Spleen (tissue), 11 donors: Measurements from ENCODE around the gene RNF26. TPM values are rescaled to one million over a fixed set of nuclear protein-coding genes. Genes with fewer than 3 reads are reported as not detected.

Experiments
- DNase-seq: peaks from one replicate; pipeline ENCODE4 v3.0.0-alpha.2; 2020
- H3K27ac ChIP-seq, 8 donors: fragments of 200-600 bp; sonication (generic) in 7 of 8; 1 replicate in 4 of 8; 2 replicates in 4 of 8; pipeline versions ENCODE4 v1.5.0 to v1.8.0; 2016 to 2021; ENCODE audit warnings: inconsistent platforms in 4 of 8, mild to moderate bottlenecking in 4 of 8, moderate library complexity in 1 of 8
- H3K27me3 ChIP-seq, 7 donors: fragments of 200-600 bp; sonication (generic) in 6 of 7; replicated peaks in 1 of 7; 1 replicate in 4 of 7; 2 replicates in 3 of 7; pipeline versions ENCODE4 v1.5.0 to v1.8.0; 2016 to 2021; ENCODE audit warnings: inconsistent platforms in 3 of 7, mild to moderate bottlenecking in 1 of 7
- H3K36me3 ChIP-seq, 6 donors: fragments of 200-600 bp; sonication (generic) in 5 of 6; 1 replicate in 4 of 6; 2 replicates in 2 of 6; pipeline versions ENCODE4 v1.5.0 to v1.8.0; 2016 to 2021; ENCODE audit warnings: inconsistent platforms in 2 of 6
- H3K4me1 ChIP-seq, 6 donors: fragments of 200-600 bp; sonication (generic) in 5 of 6; 1 replicate in 3 of 6; 2 replicates in 3 of 6; pipeline versions ENCODE4 v1.5.0 to v1.8.0; 2016 to 2021; ENCODE audit warnings: inconsistent platforms in 3 of 6
- H3K4me3 ChIP-seq, 8 donors: fragments of 200-600 bp; sonication (generic) in 7 of 8; 1 replicate in 4 of 8; 2 replicates in 4 of 8; pipeline versions ENCODE4 v1.5.0 to v1.8.0; 2016 to 2021; ENCODE audit warnings: inconsistent platforms in 4 of 8, mild to moderate bottlenecking in 4 of 8, moderate library complexity in 2 of 8
- H3K9me3 ChIP-seq, 8 donors: fragments of 200-600 bp; sonication (generic) in 7 of 8; 1 replicate in 4 of 8; 2 replicates in 4 of 8; pipeline versions ENCODE4 v1.5.0 to v1.8.0; 2016 to 2021; ENCODE audit warnings: inconsistent platforms in 4 of 8
- POLR2A ChIP-seq, 3 donors: fragments of 450-650 bp; IDR thresholded peaks; one replicate each; pipeline ENCODE4 v1.5.1; 2017; ENCODE audit warnings: antibody characterized with exemption in 3 of 3, mild to moderate bottlenecking in 1 of 3
- POLR2AphosphoS5 ChIP-seq, 3 donors: sonication (generic); formaldehyde crosslinking; IDR thresholded peaks; one replicate each; pipeline ENCODE4 v1.5.1; 2017; ENCODE audit warnings: antibody characterized with exemption in 3 of 3
- WGBS, 5 donors: extraction: QIAGEN DNeasy Blood & Tissue Kit in 3 of 5; methylation state at CpG; one replicate each; pipeline versions ENCODE4 v1.1.5 to v1.1.7; 2013 to 2018; 5-methylcytosine and 5-hydroxymethylcytosine counted together
- intact Hi-C: fragments of 100-400 bp; cut with DNase I; formaldehyde crosslinking; loops from one replicate; pipeline ENCODE4 v1.15.0; 2023; ENCODE audit warnings: low total_unique reads
- polyA plus RNA-seq, 3 donors: library from polyadenylated mRNA; stranded (reverse); fragments of 200-250 nt; gene quantifications; one replicate each; pipeline ENCODE4 v1.2.1, GENCODE V29; 2013
- total RNA-seq, 7 donors: library from RNA; depleted of rRNA in 3 of 7; stranded (reverse); fragments of >200 nt in 3 of 7; fragmentation: NEBNext Ultra II Directional in 4 of 7; extraction: Animal tissue kit (Norgen Biotek cat#: 25700) in 4 of 7; gene quantifications; one replicate each; pipeline versions ENCODE4 v1.1.0 to v1.2.1, GENCODE V29; 2016 to 2021
- TF ChIP-seq, protein P1 (sequence below), 11 experiments: fragments of 200-600 bp in 7 of 11; fragments of 450-650 bp in 4 of 11; sonication (generic) in 4 of 11; IDR thresholded peaks in 8 of 11; conservative IDR thresholded peaks in 3 of 11; 1 replicate in 7 of 11; 2 replicates in 4 of 11; pipeline versions ENCODE4 v1.4.0 to v1.8.0; 2016 to 2021; ENCODE audit warnings: antibody characterized with exemption in 11 of 11, inconsistent platforms in 4 of 11, mild to moderate bottlenecking in 1 of 11
- donor health status: healthy with polysubstance abuse.
- donor health status: DM: no; HTN: no; CAD: no; lungs with moderate emphysema.
- donor health status: DM: no; HTN: no; CAD: no.
- donor health status: Bipolar disorder and iron deficiency.
- donor health status: healthy.
- donor health status: DM: no; HTN: no; CAD: no.
- donor health status: DM: yes; HTN: yes; CAD: no.

The RNF26 gene
- total and polyA plus RNA-seq, 10 donors, result 8.6 to 18.2 (median 15.0) TPM

DNA sequence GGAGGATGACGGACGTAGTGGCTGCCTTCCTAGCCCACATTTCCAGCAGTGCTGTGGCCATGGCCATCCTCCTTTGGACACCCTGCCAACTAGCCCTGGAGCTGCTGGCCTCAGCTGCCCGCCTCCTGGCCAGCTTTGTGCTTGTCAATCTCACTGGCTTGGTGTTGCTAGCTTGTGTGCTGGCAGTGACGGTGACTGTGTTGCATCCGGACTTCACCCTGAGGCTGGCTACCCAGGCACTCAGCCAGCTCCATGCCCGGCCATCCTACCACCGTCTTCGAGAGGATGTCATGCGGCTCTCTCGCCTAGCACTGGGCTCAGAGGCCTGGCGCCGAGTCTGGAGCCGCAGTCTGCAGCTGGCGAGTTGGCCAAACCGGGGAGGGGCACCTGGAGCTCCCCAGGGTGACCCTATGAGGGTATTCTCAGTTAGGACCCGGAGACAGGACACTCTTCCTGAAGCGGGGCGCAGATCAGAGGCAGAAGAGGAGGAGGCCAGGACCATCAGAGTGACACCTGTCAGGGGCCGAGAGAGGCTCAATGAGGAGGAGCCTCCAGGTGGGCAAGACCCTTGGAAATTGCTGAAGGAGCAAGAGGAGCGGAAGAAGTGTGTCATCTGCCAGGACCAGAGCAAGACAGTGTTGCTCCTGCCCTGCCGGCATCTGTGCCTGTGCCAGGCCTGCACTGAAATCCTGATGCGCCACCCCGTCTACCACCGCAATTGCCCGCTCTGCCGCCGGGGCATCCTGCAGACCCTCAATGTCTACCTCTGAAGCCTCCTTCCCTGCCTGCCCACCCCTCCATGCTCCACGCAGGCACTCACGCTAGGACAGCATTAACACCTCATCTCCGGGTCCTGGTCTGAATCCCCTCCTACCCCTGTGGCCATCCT lies 1.6 kb downstream of the RNF26 start:
- Histone ChIP-seq H3K36me3 (peaks cover 0 to 18% (median 8%) of the 10 kb centered on the region in 6 donors), H3K4me3 (peak overlapping the region in 4 of 8 donors; percentile 93 to 99 (median 95)), H3K9me3 (no peaks in the 10 kb centered on the region), H3K27me3 (peaks cover 3 to 26% (median 16%) of the 10 kb centered on the region in 7 donors), H3K27ac (no peak overlapping the region), H3K4me1 (peaks cover 34 to 83% (median 63%) of the 10 kb centered on the region in 6 donors)
- peak; percentile 80 for DNase-seq
- no peak for TF ChIP-seq POLR2A (IDR thresholded peaks at IDR 0.05)
- TF ChIP-seq POLR2AphosphoS5 (IDR thresholded peaks at IDR 0.05), result peak in 1 of 3 donors; percentile 11
- 90 to 93% (median 92%) methylated on average over 27 to 30 of the region's 30 CpGs for whole genome bisulfite sequencing, 5 donors
- intact Hi-C loops, result no loop called here

DNA sequence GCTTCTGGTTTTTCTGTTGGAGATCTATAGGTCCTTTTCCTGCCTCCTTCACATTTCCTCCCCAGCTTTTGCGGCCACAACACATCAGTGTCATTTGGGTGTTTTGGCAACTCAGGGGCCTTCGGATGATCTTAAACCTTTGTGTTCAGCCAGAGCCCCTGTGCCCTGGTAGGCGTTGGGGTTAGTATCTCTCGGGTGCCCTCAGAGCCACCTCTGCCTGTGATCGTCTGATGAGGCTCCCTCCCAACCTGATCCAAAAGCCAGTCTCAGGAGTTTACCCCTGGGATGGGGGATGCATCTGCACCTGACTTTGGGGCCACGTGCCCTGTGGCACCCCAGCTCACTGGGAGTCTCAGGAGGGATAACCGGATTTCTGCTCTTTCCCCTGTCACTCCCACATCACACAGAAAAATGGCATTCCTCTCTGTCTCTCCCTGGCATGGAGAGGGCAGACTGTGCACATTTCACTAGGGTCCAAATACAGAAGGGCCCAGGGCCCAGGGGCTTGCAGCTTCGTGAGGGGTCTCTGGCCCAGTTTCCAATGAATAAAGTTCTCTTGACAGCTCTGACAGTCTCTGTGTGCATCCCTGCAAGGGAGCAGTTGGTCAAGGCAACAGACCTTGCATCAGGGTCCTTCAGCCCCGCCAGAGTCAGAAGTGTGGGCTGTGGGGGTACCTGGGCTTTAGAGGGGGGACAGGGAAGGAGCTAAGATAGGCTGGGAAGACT lies 2.6 kb downstream of the RNF26 start:
- Histone ChIP-seq H3K9me3 (no peaks in the 10 kb centered on the region), H3K4me3 (no peak overlapping the region), H3K36me3 (peaks cover 0 to 18% (median 8%) of the 10 kb centered on the region in 6 donors), H3K4me1 (peaks cover 43 to 93% (median 73%) of the 10 kb centered on the region in 6 donors), H3K27ac (no peak overlapping the region), H3K27me3 (peaks cover 3 to 36% (median 16%) of the 10 kb centered on the region in 7 donors)
- 80 to 93% (median 91%) methylated on average over 9 of the region's 9 CpGs for WGBS, 5 donors
- intact Hi-C loops, result no loop called here
- no peak for TF ChIP-seq POLR2AphosphoS5 (IDR thresholded peaks at IDR 0.05)
- no peak for TF ChIP-seq POLR2A (IDR thresholded peaks at IDR 0.05)
- TF ChIP-seq, protein P1, sequence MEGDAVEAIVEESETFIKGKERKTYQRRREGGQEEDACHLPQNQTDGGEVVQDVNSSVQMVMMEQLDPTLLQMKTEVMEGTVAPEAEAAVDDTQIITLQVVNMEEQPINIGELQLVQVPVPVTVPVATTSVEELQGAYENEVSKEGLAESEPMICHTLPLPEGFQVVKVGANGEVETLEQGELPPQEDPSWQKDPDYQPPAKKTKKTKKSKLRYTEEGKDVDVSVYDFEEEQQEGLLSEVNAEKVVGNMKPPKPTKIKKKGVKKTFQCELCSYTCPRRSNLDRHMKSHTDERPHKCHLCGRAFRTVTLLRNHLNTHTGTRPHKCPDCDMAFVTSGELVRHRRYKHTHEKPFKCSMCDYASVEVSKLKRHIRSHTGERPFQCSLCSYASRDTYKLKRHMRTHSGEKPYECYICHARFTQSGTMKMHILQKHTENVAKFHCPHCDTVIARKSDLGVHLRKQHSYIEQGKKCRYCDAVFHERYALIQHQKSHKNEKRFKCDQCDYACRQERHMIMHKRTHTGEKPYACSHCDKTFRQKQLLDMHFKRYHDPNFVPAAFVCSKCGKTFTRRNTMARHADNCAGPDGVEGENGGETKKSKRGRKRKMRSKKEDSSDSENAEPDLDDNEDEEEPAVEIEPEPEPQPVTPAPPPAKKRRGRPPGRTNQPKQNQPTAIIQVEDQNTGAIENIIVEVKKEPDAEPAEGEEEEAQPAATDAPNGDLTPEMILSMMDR (IDR thresholded peaks at IDR 0.05 in 8 of 11, conservative IDR thresholded peaks at IDR 0.05 in 3 of 11), result no peak
- peak; percentile 63 for DNase-seq

DNA sequence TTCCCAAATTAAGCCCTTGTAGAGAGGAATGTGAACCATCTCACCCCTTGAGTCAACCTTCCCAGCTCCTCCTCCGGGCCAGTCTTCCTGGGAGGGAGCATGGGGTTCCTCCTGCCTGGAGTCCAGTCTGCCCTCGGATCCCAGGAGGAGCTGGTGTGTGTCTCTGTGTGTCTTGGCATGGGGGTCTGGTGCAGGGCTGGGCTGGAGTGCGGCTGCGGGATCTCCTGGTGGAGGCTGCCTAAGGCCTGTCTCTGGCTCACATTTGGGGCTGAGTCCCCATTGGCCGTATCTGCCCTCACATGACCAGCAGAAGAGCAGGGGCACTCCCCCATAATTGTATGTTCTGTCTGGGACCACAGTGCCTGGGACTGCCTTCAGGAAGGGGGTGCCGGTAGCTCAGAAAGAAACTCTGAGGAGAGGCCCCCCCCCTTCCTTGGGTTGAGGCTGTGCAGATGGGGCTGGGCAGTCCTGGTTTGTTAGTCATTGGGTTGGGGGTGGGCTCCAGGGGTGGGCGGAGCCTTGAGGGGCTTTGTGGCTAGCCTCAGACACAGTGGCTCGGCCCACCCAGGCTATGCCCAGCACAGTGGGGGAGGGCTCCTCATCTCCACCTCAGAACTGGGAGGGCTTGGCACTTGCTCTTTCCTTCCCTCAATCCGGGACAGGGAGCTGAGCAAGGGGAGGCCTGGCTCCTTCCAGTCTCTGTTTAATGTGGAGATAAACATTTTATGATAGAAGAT lies 3.4 kb downstream of the RNF26 start:
- peak overlapping the region in 2 of 8 donors; percentile 16 to 36 for H3K27ac ChIP-seq
- intact Hi-C loops, result no loop called here
- H3K4me1 ChIP-seq, result peaks cover 43 to 93% (median 75%) of the 10 kb centered on the region in 6 donors
- DNase-seq, result peak; percentile 66
- peaks cover 3 to 45% (median 16%) of the 10 kb centered on the region in 7 donors for H3K27me3 ChIP-seq
- no peaks in the 10 kb centered on the region for H3K9me3 ChIP-seq
- peaks cover 0 to 18% (median 8%) of the 10 kb centered on the region in 6 donors for H3K36me3 ChIP-seq
- peak overlapping the region in 1 of 8 donors; percentile 70 for H3K4me3 ChIP-seq
- TF ChIP-seq, protein P1 (IDR thresholded peaks at IDR 0.05 in 8 of 11, conservative IDR thresholded peaks at IDR 0.05 in 3 of 11), result no peak
- TF ChIP-seq POLR2A (IDR thresholded peaks at IDR 0.05), result no peak
- no peak for TF ChIP-seq POLR2AphosphoS5 (IDR thresholded peaks at IDR 0.05)
- 70 to 83% (median 78%) methylated on average over 6 to 9 of the region's 9 CpGs for WGBS, 5 donors

DNA sequence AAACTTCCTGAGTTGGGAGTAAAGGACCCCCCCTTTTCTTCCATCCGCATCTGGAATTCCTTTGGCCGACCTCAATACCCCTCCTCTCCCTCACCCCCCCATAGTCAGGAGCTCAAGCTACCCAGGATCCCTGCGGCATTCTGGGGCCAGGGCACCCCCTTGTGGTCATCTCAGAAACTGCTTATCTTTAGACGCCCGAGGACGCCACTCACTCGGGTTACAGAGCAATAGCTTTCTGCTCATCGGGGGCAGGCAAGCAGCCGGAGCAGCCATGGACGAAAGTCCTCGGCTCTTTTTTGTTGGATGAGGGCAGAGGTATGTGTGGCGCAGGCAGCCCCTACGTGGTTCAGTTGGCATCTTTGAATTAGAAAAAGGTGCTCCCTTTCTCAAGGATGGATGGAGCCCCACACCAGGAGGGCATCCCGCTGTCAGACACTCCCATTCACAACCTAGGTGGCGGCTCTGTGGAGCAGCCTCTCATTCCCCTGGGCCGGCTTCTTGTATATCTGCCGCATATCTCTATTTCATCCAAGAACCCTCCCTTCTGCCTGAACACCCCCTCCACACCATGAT lies 4.1 kb downstream of the RNF26 start:
- H3K27ac ChIP-seq, result peak overlapping the region in 2 of 8 donors; percentile 16 to 36
- H3K4me1 ChIP-seq, result peaks cover 43 to 86% (median 73%) of the 10 kb centered on the region in 6 donors
- 24 to 40% (median 27%) methylated on average over 17 of the region's 17 CpGs for WGBS, 5 donors
- DNase-seq, result peak; percentile 88
- H3K36me3 ChIP-seq, result peaks cover 0 to 18% (median 8%) of the 10 kb centered on the region in 6 donors
- H3K27me3 ChIP-seq, result peaks cover 3 to 50% (median 16%) of the 10 kb centered on the region in 7 donors
- H3K9me3 ChIP-seq, result no peaks in the 10 kb centered on the region
- intact Hi-C loops, result no loop called here
- TF ChIP-seq, protein P1 (IDR thresholded peaks at IDR 0.05 in 8 of 11, conservative IDR thresholded peaks at IDR 0.05 in 3 of 11), result peak; percentile 26 to 85 (median 79)
- no peak for TF ChIP-seq POLR2AphosphoS5 (IDR thresholded peaks at IDR 0.05)
- H3K4me3 ChIP-seq, result peak overlapping the region in 1 of 8 donors; percentile 70
